HepG2 (cell line): ENCODE measurements around the gene RABGEF1. TPM values are rescaled to one million over a fixed set of nuclear protein-coding genes. Genes with fewer than 3 reads are reported as not detected.
A peak's percentile ranks its signal among the peaks of the same experiment; 100 is the strongest.

Source experiments
- AKNA ChIP-seq: sonication (generic); formaldehyde crosslinking; IDR thresholded peaks from 2 replicates; pipeline ENCODE4 v1.4.0; 2020; ENCODE audit warnings: missing genetic modification reagents, borderline replicate concordance
- ASH2L ChIP-seq: fragments of 300-600, 200-600 bp; sonication (generic); IDR thresholded peaks from 2 replicates; pipeline ENCODE4 v1.7.0; 2017; ENCODE audit warnings: low read depth, mild to moderate bottlenecking, moderate library complexity, mixed read lengths, low read length; ENCODE audit not compliant: insufficient read length
- ELF1 ChIP-seq: sonication (generic); formaldehyde crosslinking; IDR thresholded peaks from 2 replicates; pipeline ENCODE4 v1.4.0; 2020; ENCODE audit warnings: missing genetic modification reagents
- FOXK2 ChIP-seq: fragments of 450-650 bp; IDR thresholded peaks from 2 replicates; pipeline ENCODE4 v1.6.1; 2016
- HES4 ChIP-seq: sonication (generic); formaldehyde crosslinking; IDR thresholded peaks from 2 replicates; pipeline ENCODE4 v1.9.0; 2021; ENCODE audit warnings: mild to moderate bottlenecking, missing genetic modification reagents, borderline replicate concordance
- KLF6 ChIP-seq: IDR thresholded peaks from 2 replicates; pipeline ENCODE4 v1.8.0; 2016; ENCODE audit warnings: missing biosample characterization, missing genetic modification reagents
- MAFF ChIP-seq: IDR thresholded peaks from 2 replicates; pipeline ENCODE4 v1.6.1; 2011; ENCODE audit warnings: low read depth, low read length, improper control_type of control experiment
- MXI1 ChIP-seq: IDR thresholded peaks from 3 replicates; pipeline ENCODE4 v1.6.1; 2012; ENCODE audit warnings: low read depth, low read length, inconsistent platforms, borderline replicate concordance
- RFX5 ChIP-seq: IDR thresholded peaks from 2 replicates; pipeline ENCODE4 v1.6.1; 2011; ENCODE audit warnings: low read depth, low read length, improper control_type of control experiment
- SIN3B ChIP-seq: fragments of 150-350 bp; IDR thresholded peaks from 2 replicates; pipeline ENCODE4 v1.6.1; 2014; ENCODE audit warnings: low read length
- SMAD9 ChIP-seq: sonication (generic); formaldehyde crosslinking; IDR thresholded peaks from 2 replicates; pipeline ENCODE4 v1.5.1; 2020; ENCODE audit warnings: mild to moderate bottlenecking, missing genetic modification reagents
- TFAP4 ChIP-seq: sonication (generic); IDR thresholded peaks from 2 replicates; pipeline ENCODE4 v1.6.1; 2016; ENCODE audit warnings: low read depth, borderline replicate concordance
- TFE3 ChIP-seq: IDR thresholded peaks from 2 replicates; pipeline ENCODE4 v1.6.1; 2016
- ZBTB26 ChIP-seq: IDR thresholded peaks from 2 replicates; pipeline ENCODE4 v1.6.1; 2016; ENCODE audit warnings: missing compliant biosample characterization, missing genetic modification reagents, borderline replicate concordance
- ZBTB44 ChIP-seq: sonication (generic); formaldehyde crosslinking; IDR thresholded peaks from 2 replicates; pipeline ENCODE4 v1.4.0; 2020; ENCODE audit warnings: missing genetic modification reagents
- ZBTB7A ChIP-seq: sonication (generic); formaldehyde crosslinking; IDR thresholded peaks from 2 replicates; pipeline ENCODE4 v1.8.0; 2022; ENCODE audit warnings: mild to moderate bottlenecking, missing genetic modification reagents
- ZNF101 ChIP-seq: sonication (generic); formaldehyde crosslinking; IDR thresholded peaks from 2 replicates; pipeline ENCODE4 v1.4.0; 2020; ENCODE audit warnings: mild to moderate bottlenecking, low read depth, missing genetic modification reagents, borderline replicate concordance
- ZNF225 ChIP-seq: sonication (generic); formaldehyde crosslinking; IDR thresholded peaks from 2 replicates; pipeline ENCODE4 v1.4.0; 2020; ENCODE audit warnings: mild to moderate bottlenecking, missing genetic modification reagents
- ZNF260 ChIP-seq: sonication (generic); formaldehyde crosslinking; IDR thresholded peaks from 2 replicates; pipeline ENCODE4 v1.4.0; 2020; ENCODE audit warnings: missing genetic modification reagents, low read depth, mild to moderate bottlenecking, borderline replicate concordance
- polyA plus RNA-seq, 8 experiments: library from polyadenylated mRNA; depleted of rRNA in 3 of 8; stranded (reverse) in 7 of 8; unstranded in 1 of 8; fragments of >200 nt; fragmentation: Illumina TruSeq in 4 of 8; extraction: Trizol in 4 of 8; gene quantifications; 2 replicates each; pipeline versions ENCODE4 v1.2.1 to v1.2.3, GENCODE V29; 2011 to 2016; ENCODE audit warnings: low read depth in 4 of 8, missing spikeins in 1 of 8, mixed read lengths in 1 of 8; ENCODE audit not compliant: insufficient read depth in 1 of 8
- total RNA-seq, 5 experiments: library from RNA; depleted of rRNA; stranded (reverse); fragments of >200 nt; fragmentation: Illumina TruSeq; extraction: Trizol; gene quantifications; 2 replicates each; pipeline ENCODE4 v1.2.3, GENCODE V29; 2016; ENCODE audit warnings: low read depth in 1 of 5

Gene RABGEF1
- total and polyA plus RNA-seq, 2 of the 13 experiments (the other 11 are each of a cell fraction or from before 2014, with no cell fraction given), result 22.7 to 35.3 TPM

GRCh38 chr7:66844552-66845378, 104.2 kb downstream of the RABGEF1 start (continued):
- TF ChIP-seq ZBTB26 (peak; percentile 75; the same call in 1 of the 2 replicates), SMAD9 (CRISPR knock-in tag) (no peak), SIN3B (peak; percentile 81), ZBTB44 (0 out of 2 replicates have a peak, but pooled peaks have one; percentile 18), MXI1 (peak; percentile 85; the same call in 1 of the 3 replicates), TFAP4 (no peak), ZNF101 (CRISPR knock-in tag) (no peak), MAFF (no peak), ASH2L (peak; percentile 71), ZNF225 (0 out of 2 replicates have a peak, but pooled peaks have one; percentile 30), TFE3 (CRISPR knock-in tag) (peak; percentile 68), KLF6 (peak; percentile 73), FOXK2 (no peak; the same call in 1 of the 2 replicates), RFX5 (peak; percentile 83), AKNA (CRISPR knock-in tag) (0 out of 2 replicates have a peak, but pooled peaks have one; percentile 20), HES4 (CRISPR knock-in tag) (no peak), ELF1 (CRISPR knock-in tag) (peak; percentile 97), ZBTB7A (CRISPR knock-in tag) (no peak), ZNF260 (CRISPR knock-in tag) (no peak)
